ENCODE measurements around the gene ADPRHL1. TPM values are rescaled to one million over a fixed set of nuclear protein-coding genes. Genes with fewer than 3 reads are reported as not detected.

The ADPRHL1 gene
- total and polyA plus RNA-seq, 2 experiments from 2014 or later, result 78.2 to 112 TPM

GRCh38 chr13:113485545-113485944, 32.3 kb upstream of the ADPRHL1 start:
- peak in 1 of 2 donors; percentile 48 for DNase-seq (ENCODE audit: low read depth in 1 of 2, low spot score in 1 of 2)
- Histone ChIP-seq H3K4me3 (no peak overlapping the region), H3K4me1 (ENCODE audit: low read depth) (peaks cover 25% of the 10 kb centered on the region), H3K27me3 (no peaks in the 10 kb centered on the region), H3K9me3 (ENCODE audit: low read depth) (no peaks in the 10 kb centered on the region), H3K36me3 (no peaks in the 10 kb centered on the region), H3K27ac (peak overlapping the region; percentile 19)
- TF ChIP-seq CTCF (IDR thresholded peaks at IDR 0.05; ENCODE audit: low read depth, low read length), result no peak

GRCh38 chr13:113483504-113484293, 30.4 kb upstream of the ADPRHL1 start:
- H3K4me1 ChIP-seq (ENCODE audit: low read depth), result peaks cover 21% of the 10 kb centered on the region
- no peak for TF ChIP-seq CTCF (IDR thresholded peaks at IDR 0.05; ENCODE audit: low read depth, low read length)
- no peak for DNase-seq (ENCODE audit: low read depth in 1 of 2, low spot score in 1 of 2)

GRCh38 chr13:113483081-113483480, 29.8 kb upstream of the ADPRHL1 start:
- Histone ChIP-seq H3K27ac (no peak overlapping the region), H3K4me3 (no peak overlapping the region), H3K36me3 (peaks cover 11% of the 10 kb centered on the region), H3K27me3 (no peaks in the 10 kb centered on the region), H3K9me3 (ENCODE audit: low read depth) (no peaks in the 10 kb centered on the region), H3K4me1 (ENCODE audit: low read depth) (peaks cover 21% of the 10 kb centered on the region)
- no peak for DNase-seq (ENCODE audit: low read depth in 1 of 2, low spot score in 1 of 2)
- TF ChIP-seq CTCF (IDR thresholded peaks at IDR 0.05; ENCODE audit: low read depth, low read length), result no peak

More at GRCh38 chr13:113483504-113484293, 30.4 kb upstream of the ADPRHL1 start:
- Histone ChIP-seq H3K9me3 (ENCODE audit: low read depth) (no peaks in the 10 kb centered on the region), H3K27me3 (no peaks in the 10 kb centered on the region), H3K27ac (peak overlapping the region; percentile 14), H3K36me3 (peaks cover 11% of the 10 kb centered on the region), H3K4me3 (no peak overlapping the region)

- Histone ChIP-seq H3K4me3 (no peak overlapping the region), H3K9me3 (ENCODE audit: low read depth) (no peaks in the 10 kb centered on the region), H3K27ac (no peak overlapping the region), H3K27me3 (no peaks in the 10 kb centered on the region), H3K4me1 (ENCODE audit: low read depth) (peaks cover under 1% of the 10 kb centered on the region), H3K36me3 (peaks cover 26% of the 10 kb centered on the region)
- no peak for DNase-seq (ENCODE audit: low read depth in 1 of 2, low spot score in 1 of 2)
- no peak for TF ChIP-seq CTCF (IDR thresholded peaks at IDR 0.05; ENCODE audit: low read depth, low read length)
Measured at GRCh38 chr13:113479179-113479578, 25.9 kb upstream of the ADPRHL1 start.

- no peak for DNase-seq (ENCODE audit: low read depth in 1 of 2, low spot score in 1 of 2)
- Histone ChIP-seq H3K4me3 (no peak overlapping the region), H3K4me1 (ENCODE audit: low read depth) (no peaks in the 10 kb centered on the region), H3K36me3 (peaks cover 34% of the 10 kb centered on the region), H3K27me3 (no peaks in the 10 kb centered on the region), H3K27ac (no peak overlapping the region), H3K9me3 (ENCODE audit: low read depth) (no peaks in the 10 kb centered on the region)
- TF ChIP-seq CTCF (IDR thresholded peaks at IDR 0.05; ENCODE audit: low read depth, low read length), result no peak
Measured at GRCh38 chr13:113477724-113478123, 24.4 kb upstream of the ADPRHL1 start.

All from cardiac muscle cell (in vitro differentiated cells and primary cell).